H9 (cell line): ENCODE data around the gene UBAC2. TPM values are rescaled to one million over a fixed set of nuclear protein-coding genes. Genes with fewer than 3 reads are reported as not detected.
A peak's percentile ranks its signal among the peaks of the same experiment; 100 is the strongest.

Experiments used
- DNase-seq: peaks from one replicate; pipeline ENCODE4 v3.0.0-alpha.2; 2017
- H2AFZ ChIP-seq: one replicate; pipeline ENCODE4 v1.6.1; 2013; ENCODE audit warnings: mild to moderate bottlenecking, low read length, control low read depth, moderate library complexity
- H2AK5ac ChIP-seq: 2 replicates; pipeline ENCODE4 v1.6.1; 2013; ENCODE audit warnings: low read length, control low read depth, mixed read lengths; ENCODE audit not compliant: insufficient read length
- H2BK120ac ChIP-seq: one replicate; pipeline ENCODE4 v1.6.1; 2013; ENCODE audit warnings: low read depth, mild to moderate bottlenecking, low read length, control low read depth, inconsistent platforms; ENCODE audit not compliant: poor library complexity, severe bottlenecking
- H2BK12ac ChIP-seq: 2 replicates; pipeline ENCODE4 v1.6.1; 2013; ENCODE audit warnings: low read length, control low read depth, mixed read lengths, low read depth; ENCODE audit not compliant: insufficient read length
- H2BK15ac ChIP-seq: 2 replicates; pipeline ENCODE4 v1.6.1; 2013; ENCODE audit warnings: low read depth, low read length, control low read depth
- H2BK20ac ChIP-seq: one replicate; pipeline ENCODE4 v1.6.1; 2013; ENCODE audit warnings: low read depth, mild to moderate bottlenecking, low read length, control low read depth, inconsistent platforms; ENCODE audit not compliant: poor library complexity, severe bottlenecking
- H2BK5ac ChIP-seq: 2 replicates; pipeline ENCODE4 v1.6.1; 2013; ENCODE audit warnings: low read length, control low read depth, mixed read lengths; ENCODE audit not compliant: insufficient read length
- H3K14ac ChIP-seq: 2 replicates; pipeline ENCODE4 v1.6.1; 2013; ENCODE audit warnings: low read length, control low read depth; ENCODE audit not compliant: insufficient read depth
- H3K18ac ChIP-seq: 2 replicates; pipeline ENCODE4 v1.6.1; 2013; ENCODE audit warnings: low read depth, mild to moderate bottlenecking, mixed read lengths, low read length, control low read depth; ENCODE audit not compliant: insufficient read length
- H3K23ac ChIP-seq: 2 replicates; pipeline ENCODE4 v1.6.1; 2013; ENCODE audit warnings: low read length, control low read depth, mixed read lengths, low read depth; ENCODE audit not compliant: insufficient read length
- H3K23me2 ChIP-seq: 2 replicates; pipeline ENCODE4 v1.6.1; 2013; ENCODE audit warnings: low read depth, mild to moderate bottlenecking, mixed read lengths, low read length, control low read depth; ENCODE audit not compliant: insufficient read length, poor library complexity, severe bottlenecking
- H3K27ac ChIP-seq: 2 replicates; pipeline ENCODE4 v1.5.1; 2013; ENCODE audit warnings: low read length, control low read depth, mixed read lengths, low read depth; ENCODE audit not compliant: insufficient read length
- H3K27me3 ChIP-seq: 2 replicates; pipeline ENCODE4 v1.6.1; 2013; ENCODE audit warnings: low read length, control low read depth, inconsistent platforms; ENCODE audit not compliant: insufficient read depth
- H3K4ac ChIP-seq: 2 replicates; pipeline ENCODE4 v1.6.1; 2013; ENCODE audit warnings: low read depth, mild to moderate bottlenecking, control low read depth, inconsistent platforms, low read length, moderate library complexity
- H3K4me1 ChIP-seq: 2 replicates; pipeline ENCODE4 v1.6.1; 2013; ENCODE audit warnings: low read length, control low read depth, inconsistent platforms; ENCODE audit not compliant: insufficient read depth
- H3K4me2 ChIP-seq: 2 replicates; pipeline ENCODE4 v1.6.1; 2013; ENCODE audit warnings: low read length, control low read depth, mixed read lengths; ENCODE audit not compliant: insufficient read length, insufficient read depth
- H3K56ac ChIP-seq: 2 replicates; pipeline ENCODE4 v1.6.1; 2013; ENCODE audit warnings: low read depth, mild to moderate bottlenecking, mixed read lengths, low read length, control low read depth; ENCODE audit not compliant: insufficient read length
- H3K79me1 ChIP-seq: 2 replicates; pipeline ENCODE4 v1.6.1; 2013; ENCODE audit warnings: low read depth, mild to moderate bottlenecking, moderate library complexity, low read length, control low read depth, inconsistent platforms; ENCODE audit not compliant: insufficient read depth, poor library complexity, severe bottlenecking
- H3K79me2 ChIP-seq: 2 replicates; pipeline ENCODE4 v1.6.1; 2013; ENCODE audit warnings: low read length, control low read depth, inconsistent platforms; ENCODE audit not compliant: insufficient read depth
- H3K9ac ChIP-seq: 2 replicates; pipeline ENCODE4 v1.6.1; 2013; ENCODE audit warnings: low read length, control low read depth, mixed read lengths; ENCODE audit not compliant: insufficient read length; ENCODE audit errors: extremely low read depth
- H3K9me3 ChIP-seq: one replicate; pipeline ENCODE4 v1.6.1; 2013; ENCODE audit warnings: low read depth, low read length, inconsistent platforms; ENCODE audit not compliant: control insufficient read depth
- H3T11ph ChIP-seq: one replicate; pipeline ENCODE4 v1.6.1; 2013; ENCODE audit warnings: mild to moderate bottlenecking, low read length, control low read depth, inconsistent platforms
- H4K20me1 ChIP-seq: one replicate; pipeline ENCODE4 v1.6.1; 2013; ENCODE audit not compliant: control insufficient read depth, insufficient read length, insufficient read depth
- H4K5ac ChIP-seq: 2 replicates; pipeline ENCODE4 v1.6.1; 2013; ENCODE audit warnings: low read depth, mild to moderate bottlenecking, mixed read lengths, low read length, control low read depth; ENCODE audit not compliant: insufficient read length
- H4K8ac ChIP-seq: replicated peaks from 2 replicates; pipeline ENCODE4 v1.6.1; 2013; ENCODE audit warnings: low read length, control low read depth, mixed read lengths, low read depth; ENCODE audit not compliant: insufficient read length
- H4K91ac ChIP-seq: 2 replicates; pipeline ENCODE4 v1.6.1; 2013; ENCODE audit warnings: low read depth, mild to moderate bottlenecking, moderate library complexity, mixed read lengths, low read length, control low read depth; ENCODE audit not compliant: insufficient read length
- H3K27ac Mint-ChIP-seq, 3 experiments: 2 replicates in 2 of 3; 3 replicates in 1 of 3; pipeline ENCODE4 v1.8.0; 2020 to 2021; ENCODE audit warnings: mixed read lengths in 3 of 3, mild to moderate bottlenecking in 1 of 3, moderate library complexity in 1 of 3
- H3K27me3 Mint-ChIP-seq: 2 replicates; pipeline ENCODE4 v1.8.0; 2021; ENCODE audit warnings: low read depth, mild to moderate bottlenecking, moderate library complexity, mixed read lengths
- H3K36me3 Mint-ChIP-seq, 3 experiments: 2 replicates in 2 of 3; 3 replicates in 1 of 3; pipeline ENCODE4 v1.8.0; 2020 to 2021; ENCODE audit warnings: low read depth in 3 of 3, mixed read lengths in 3 of 3; ENCODE audit not compliant: insufficient read depth in 1 of 3
- H3K4me1 Mint-ChIP-seq, 2 experiments: 2 replicates each; pipeline ENCODE4 v1.8.0; 2020; ENCODE audit warnings: mixed read lengths in 2 of 2
- H3K4me3 Mint-ChIP-seq, 2 experiments: 2 replicates in 1 of 2; 3 replicates in 1 of 2; pipeline ENCODE4 v1.8.0; 2020 to 2021; ENCODE audit warnings: mild to moderate bottlenecking in 2 of 2, mixed read lengths in 2 of 2, moderate library complexity in 1 of 2
- H3K9me3 Mint-ChIP-seq, 2 experiments: 2 replicates in 1 of 2; 3 replicates in 1 of 2; pipeline ENCODE4 v1.8.0; 2020; ENCODE audit warnings: mild to moderate bottlenecking in 2 of 2, mixed read lengths in 2 of 2, moderate library complexity in 1 of 2
- WGBS: extraction: QIAGEN DNeasy Blood & Tissue Kit; methylation state at CpG from one replicate; pipeline ENCODE4 v1.1.7; 2013; ENCODE audit warnings: missing lambda C conversion rate, low lambda C conversion rate, mixed read lengths; ENCODE audit not compliant: insufficient read length; ENCODE audit errors: extremely low coverage; 5-methylcytosine and 5-hydroxymethylcytosine counted together
- total RNA-seq: library from RNA; stranded (reverse); gene quantifications from 2 replicates; pipeline ENCODE4 v1.2.1, GENCODE V29; 2021
- TF ChIP-seq, protein P1 (sequence below): fragments of 200-600 bp; sonication (generic); conservative IDR thresholded peaks from 3 replicates; pipeline ENCODE4 v1.8.0; 2021; ENCODE audit warnings: antibody characterized with exemption, mild to moderate bottlenecking

Gene UBAC2
- total RNA-seq, 1 experiment from 2014 or later, result 52.3 TPM

DNA sequence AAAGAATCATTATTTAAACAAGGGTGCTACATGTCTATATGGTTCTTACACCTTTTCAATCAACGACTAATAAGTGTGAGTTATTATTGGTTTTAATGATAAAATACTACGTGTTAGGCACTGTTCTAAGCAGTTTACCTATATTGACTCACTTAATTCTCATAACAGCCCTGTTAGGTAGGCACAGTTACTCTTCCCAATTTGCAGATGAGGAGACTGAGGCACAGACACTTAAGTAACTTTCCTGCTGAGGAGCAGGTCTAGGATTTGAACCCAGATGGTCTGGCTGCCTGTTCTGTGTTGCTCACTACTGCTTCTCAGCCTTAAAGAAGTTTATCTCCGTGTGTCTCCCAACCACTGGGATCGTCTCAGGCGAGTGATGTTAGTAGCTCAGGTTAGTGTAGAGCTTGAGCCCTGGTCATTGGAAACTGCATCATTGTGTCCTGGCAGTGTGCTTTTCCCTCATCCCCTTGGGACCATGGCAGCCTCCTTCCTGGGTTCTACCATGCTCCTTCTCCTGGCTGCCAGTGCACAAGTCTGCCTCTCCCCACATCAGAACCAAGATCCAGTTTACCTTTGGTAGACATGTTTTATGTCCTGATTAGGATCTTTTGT lies 10.9 kb downstream of the UBAC2 start:
- Histone ChIP-seq H3K18ac (peak overlapping the region; percentile 54), H3K27me3 (no peaks in the 10 kb centered on the region), H3K79me2 (peaks cover 26% of the 10 kb centered on the region; the same call in 1 of the 2 replicates), H4K20me1 (no peaks in the 10 kb centered on the region), H3K4me1 (peaks cover 5% of the 10 kb centered on the region; the same call in 1 of the 2 replicates), H3K56ac (no peak overlapping the region), H2BK15ac (no peak overlapping the region), H3K79me1 (peaks cover 5% of the 10 kb centered on the region), H2BK120ac (no peak overlapping the region), H3K23me2 (no peaks in the 10 kb centered on the region), H2BK12ac (no peak overlapping the region), H3T11ph (no peak overlapping the region), H3K9ac (no peak overlapping the region), H3K9me3 (no peaks in the 10 kb centered on the region), H3K4ac (no peak overlapping the region), H3K23ac (no peak overlapping the region), H3K4me2 (no peak overlapping the region), H2BK5ac (no peak overlapping the region), H3K27ac (no peak overlapping the region), H2AK5ac (no peak overlapping the region), H4K8ac (no peak overlapping the region), H3K14ac (no peak overlapping the region), H4K91ac (no peak overlapping the region), H2BK20ac (no peak overlapping the region), H2AFZ (no peak overlapping the region), H4K5ac (no peak overlapping the region)
- H3K4me1 Mint-ChIP-seq, result peaks cover 33 to 36% of the 10 kb centered on the region in 2 experiments
- no peaks in the 10 kb centered on the region for H3K9me3 Mint-ChIP-seq
- no peaks in the 10 kb centered on the region for H3K27me3 Mint-ChIP-seq
- TF ChIP-seq, protein P1, sequence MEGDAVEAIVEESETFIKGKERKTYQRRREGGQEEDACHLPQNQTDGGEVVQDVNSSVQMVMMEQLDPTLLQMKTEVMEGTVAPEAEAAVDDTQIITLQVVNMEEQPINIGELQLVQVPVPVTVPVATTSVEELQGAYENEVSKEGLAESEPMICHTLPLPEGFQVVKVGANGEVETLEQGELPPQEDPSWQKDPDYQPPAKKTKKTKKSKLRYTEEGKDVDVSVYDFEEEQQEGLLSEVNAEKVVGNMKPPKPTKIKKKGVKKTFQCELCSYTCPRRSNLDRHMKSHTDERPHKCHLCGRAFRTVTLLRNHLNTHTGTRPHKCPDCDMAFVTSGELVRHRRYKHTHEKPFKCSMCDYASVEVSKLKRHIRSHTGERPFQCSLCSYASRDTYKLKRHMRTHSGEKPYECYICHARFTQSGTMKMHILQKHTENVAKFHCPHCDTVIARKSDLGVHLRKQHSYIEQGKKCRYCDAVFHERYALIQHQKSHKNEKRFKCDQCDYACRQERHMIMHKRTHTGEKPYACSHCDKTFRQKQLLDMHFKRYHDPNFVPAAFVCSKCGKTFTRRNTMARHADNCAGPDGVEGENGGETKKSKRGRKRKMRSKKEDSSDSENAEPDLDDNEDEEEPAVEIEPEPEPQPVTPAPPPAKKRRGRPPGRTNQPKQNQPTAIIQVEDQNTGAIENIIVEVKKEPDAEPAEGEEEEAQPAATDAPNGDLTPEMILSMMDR, result no peak
- H3K4me3 Mint-ChIP-seq, result no peak overlapping the region
- WGBS, result no CpG with 5 or more reads among the region's 5 CpGs
- no peak for DNase-seq
- no peak overlapping the region for H3K27ac Mint-ChIP-seq
- peaks cover 5 to 9% (median 7%) of the 10 kb centered on the region in 3 experiments; a peak in 6 of 7 replicates for H3K36me3 Mint-ChIP-seq
